GM10266 (cell line): Measurements from ENCODE around the gene VPS26C.
"Not testable (repeated sequence)": the region's sequence is repeated elsewhere in the genome, so short reads cannot be mapped to it uniquely, and the experiment has no call there.

Experiments used
- DNase-seq: peaks from one replicate; pipeline ENCODE4 v3.0.0; 2012; ENCODE audit errors: extremely low spot score
- CTCF ChIP-seq: IDR thresholded peaks from 2 replicates; pipeline ENCODE4 v1.5.1; 2012; ENCODE audit warnings: mild to moderate bottlenecking, low read depth; ENCODE audit not compliant: control insufficient read depth, insufficient read depth; ENCODE audit errors: missing control alignments

Gene VPS26C

GRCh38 chr21:37227071-37228002, 39.8 kb downstream of the VPS26C start:
- DNase-seq: no peak
- TF ChIP-seq CTCF: no peak

- TF ChIP-seq CTCF: no peak
- no peak for DNase-seq
These were observed 40.9 kb downstream of the VPS26C start for GRCh38 chr21:37226041-37226920.

GRCh38 chr21:37224861-37225839, 42.0 kb downstream of the VPS26C start:
- DNase-seq: no peak
- no peak for TF ChIP-seq CTCF

- no peak for DNase-seq
- TF ChIP-seq CTCF: no peak
These were observed 43.3 kb downstream of the VPS26C start for GRCh38 chr21:37223804-37224345.

GRCh38 chr21:37222248-37222647, 44.9 kb downstream of the VPS26C start:
- DNase-seq: not testable (repeated sequence)

- peak; percentile 66 for TF ChIP-seq CTCF
- peak; percentile 91 for DNase-seq
These were observed 46.0 kb downstream of the VPS26C start for GRCh38 chr21:37220981-37221664.
